ENCODE data around the gene TRIO.

Gene TRIO

GRCh38 chr5:14286574-14287421 lies 143.7 kb downstream of the TRIO start:
- H3K27ac ChIP-seq (ENCODE audit: low read depth, low read length): no peak overlapping the region
- H3K4me3 ChIP-seq (ENCODE audit: low read length): no peak overlapping the region
- H3K4me1 ChIP-seq (ENCODE audit: control insufficient read depth, insufficient read depth, low read length): peaks cover 4% of the 10 kb centered on the region
- no peak overlapping the region for H3K9ac ChIP-seq (ENCODE audit: low read length)
- H3K36me3 ChIP-seq (ENCODE audit: control insufficient read depth, insufficient read depth, low read length): peaks cover 8% of the 10 kb centered on the region
- no peaks in the 10 kb centered on the region for H3K27me3 ChIP-seq (ENCODE audit: control insufficient read depth, insufficient read depth, low read length)

- no peak overlapping the region for H3K4me3 ChIP-seq (ENCODE audit: low read length)
- no peak overlapping the region for H3K9ac ChIP-seq (ENCODE audit: low read length)
- no peaks in the 10 kb centered on the region for H3K27me3 ChIP-seq (ENCODE audit: control insufficient read depth, insufficient read depth, low read length)
- peaks cover 16% of the 10 kb centered on the region for H3K36me3 ChIP-seq (ENCODE audit: control insufficient read depth, insufficient read depth, low read length)
- H3K4me1 ChIP-seq (ENCODE audit: control insufficient read depth, insufficient read depth, low read length): no peaks in the 10 kb centered on the region
- no peak overlapping the region for H3K27ac ChIP-seq (ENCODE audit: low read depth, low read length)
Measured at GRCh38 chr5:14292766-14293658, 149.9 kb downstream of the TRIO start.

GRCh38 chr5:14295610-14296009 lies 152.5 kb downstream of the TRIO start:
- Histone ChIP-seq H3K4me3 (ENCODE audit: low read length) (no peak overlapping the region), H3K27ac (ENCODE audit: low read depth, low read length) (no peak overlapping the region), H3K27me3 (ENCODE audit: control insufficient read depth, insufficient read depth, low read length) (no peaks in the 10 kb centered on the region), H3K4me1 (ENCODE audit: control insufficient read depth, insufficient read depth, low read length) (no peaks in the 10 kb centered on the region), H3K9ac (ENCODE audit: low read length) (no peak overlapping the region), H3K36me3 (ENCODE audit: control insufficient read depth, insufficient read depth, low read length) (peaks cover 16% of the 10 kb centered on the region)

DNA sequence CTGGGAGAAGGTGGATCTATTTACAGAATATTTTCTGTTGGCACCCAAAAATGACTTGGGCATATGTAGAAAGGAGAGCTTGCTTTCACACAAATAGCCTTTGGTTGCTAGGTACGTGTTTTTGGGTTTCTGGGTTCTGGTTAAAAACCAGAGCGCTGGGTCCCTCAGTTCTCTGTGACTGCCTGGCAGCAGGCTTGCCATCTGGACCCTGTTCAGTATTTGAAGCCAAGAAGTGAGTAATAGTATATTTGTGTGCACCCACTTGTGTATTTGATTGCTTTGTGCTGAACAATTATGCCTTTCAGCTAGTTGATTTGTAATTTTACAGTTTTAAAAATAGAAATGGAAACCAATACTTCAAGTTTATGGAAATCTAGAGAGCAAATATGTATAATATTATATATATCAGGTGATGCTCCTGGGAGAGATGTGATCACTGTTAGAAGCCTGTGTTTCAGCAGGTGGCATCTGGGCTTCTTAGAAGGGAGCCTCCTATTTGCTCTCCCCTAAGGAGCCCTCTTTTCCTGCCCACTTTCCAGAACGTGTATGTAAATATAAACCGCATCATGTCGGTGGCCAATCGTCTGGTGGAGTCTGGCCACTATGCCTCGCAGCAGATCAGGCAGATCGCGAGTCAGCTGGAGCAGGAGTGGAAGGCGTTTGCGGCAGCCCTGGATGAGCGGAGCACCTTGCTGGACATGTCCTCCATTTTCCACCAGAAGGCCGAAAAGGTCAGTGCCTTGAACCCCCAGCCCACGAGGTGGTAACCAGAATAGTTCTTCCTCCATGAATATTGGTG lies 153.6 kb downstream of the TRIO start:
- peaks cover 14% of the 10 kb centered on the region for H3K36me3 ChIP-seq (ENCODE audit: control insufficient read depth, insufficient read depth, low read length)
- no peaks in the 10 kb centered on the region for H3K27me3 ChIP-seq (ENCODE audit: control insufficient read depth, insufficient read depth, low read length)
- H3K9ac ChIP-seq (ENCODE audit: low read length): no peak overlapping the region
- no peak overlapping the region for H3K27ac ChIP-seq (ENCODE audit: low read depth, low read length)
- H3K4me3 ChIP-seq (ENCODE audit: low read length): no peak overlapping the region
- no peaks in the 10 kb centered on the region for H3K4me1 ChIP-seq (ENCODE audit: control insufficient read depth, insufficient read depth, low read length)

- Histone ChIP-seq H3K4me1 (ENCODE audit: control insufficient read depth, insufficient read depth, low read length) (no peaks in the 10 kb centered on the region), H3K9ac (ENCODE audit: low read length) (no peak overlapping the region), H3K27ac (ENCODE audit: low read depth, low read length) (no peak overlapping the region)
Measured at GRCh38 chr5:14297697-14298096, 154.6 kb downstream of the TRIO start.

DNA sequence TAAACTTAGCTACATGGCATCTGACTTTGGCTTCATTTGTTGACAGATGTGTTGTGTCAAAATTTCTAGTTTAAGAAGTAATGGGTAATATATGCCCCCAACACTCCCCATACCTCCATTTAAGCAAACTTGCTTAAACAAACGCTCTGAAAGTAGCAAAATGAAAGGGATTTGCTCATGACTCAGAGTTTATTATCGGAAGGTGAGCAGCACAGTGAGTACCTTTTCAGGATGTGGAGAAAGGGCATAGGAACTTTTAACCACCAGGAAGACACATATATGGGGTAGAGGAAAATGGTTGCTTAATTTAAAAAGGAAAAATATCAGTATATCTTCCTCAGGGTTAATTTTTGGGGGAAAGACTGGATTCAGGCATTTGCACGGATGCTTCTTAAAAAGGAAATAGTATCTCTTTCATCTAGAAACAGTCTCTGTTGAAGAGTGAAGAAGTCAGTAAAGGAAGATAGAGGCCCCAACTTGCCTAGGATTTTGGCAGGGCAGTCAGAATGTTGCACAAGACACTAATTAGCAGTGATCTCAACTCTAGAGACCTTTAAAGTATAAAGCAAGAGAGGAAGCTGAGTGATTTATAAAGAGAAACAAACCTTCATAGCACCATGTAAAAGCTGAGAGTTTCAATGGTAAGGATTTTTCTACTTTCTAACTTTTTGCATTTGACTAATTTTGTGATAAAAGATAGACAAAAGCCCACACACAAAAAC lies 155.1 kb downstream of the TRIO start:
- Histone ChIP-seq H3K9ac (ENCODE audit: low read length) (no peak overlapping the region), H3K27me3 (ENCODE audit: control insufficient read depth, insufficient read depth, low read length) (no peaks in the 10 kb centered on the region), H3K27ac (ENCODE audit: low read depth, low read length) (no peak overlapping the region), H3K4me1 (ENCODE audit: control insufficient read depth, insufficient read depth, low read length) (no peaks in the 10 kb centered on the region), H3K4me3 (ENCODE audit: low read length) (no peak overlapping the region), H3K36me3 (ENCODE audit: control insufficient read depth, insufficient read depth, low read length) (peaks cover 10% of the 10 kb centered on the region)

More at GRCh38 chr5:14297697-14298096, 154.6 kb downstream of the TRIO start:
- peaks cover 14% of the 10 kb centered on the region for H3K36me3 ChIP-seq (ENCODE audit: control insufficient read depth, insufficient read depth, low read length)
- no peaks in the 10 kb centered on the region for H3K27me3 ChIP-seq (ENCODE audit: control insufficient read depth, insufficient read depth, low read length)
- H3K4me3 ChIP-seq (ENCODE audit: low read length): no peak overlapping the region

GRCh38 chr5:14299666-14300065 lies 156.5 kb downstream of the TRIO start:
- Histone ChIP-seq H3K27me3 (ENCODE audit: control insufficient read depth, insufficient read depth, low read length) (no peaks in the 10 kb centered on the region), H3K4me3 (ENCODE audit: low read length) (no peak overlapping the region), H3K36me3 (ENCODE audit: control insufficient read depth, insufficient read depth, low read length) (peaks cover 8% of the 10 kb centered on the region), H3K27ac (ENCODE audit: low read depth, low read length) (no peak overlapping the region), H3K9ac (ENCODE audit: low read length) (no peak overlapping the region), H3K4me1 (ENCODE audit: control insufficient read depth, insufficient read depth, low read length) (no peaks in the 10 kb centered on the region)

- no peak overlapping the region for H3K27ac ChIP-seq (ENCODE audit: low read depth, low read length)
- H3K9ac ChIP-seq (ENCODE audit: low read length): no peak overlapping the region
- no peak overlapping the region for H3K4me3 ChIP-seq (ENCODE audit: low read length)
- peaks cover 11% of the 10 kb centered on the region for H3K36me3 ChIP-seq (ENCODE audit: control insufficient read depth, insufficient read depth, low read length)
- no peaks in the 10 kb centered on the region for H3K27me3 ChIP-seq (ENCODE audit: control insufficient read depth, insufficient read depth, low read length)
- no peaks in the 10 kb centered on the region for H3K4me1 ChIP-seq (ENCODE audit: control insufficient read depth, insufficient read depth, low read length)
Measured at GRCh38 chr5:14301186-14301585, 158.0 kb downstream of the TRIO start.

GRCh38 chr5:14302330-14302729 lies 159.2 kb downstream of the TRIO start:
- no peak overlapping the region for H3K27ac ChIP-seq (ENCODE audit: low read depth, low read length)
- no peak overlapping the region for H3K4me3 ChIP-seq (ENCODE audit: low read length)
- no peaks in the 10 kb centered on the region for H3K27me3 ChIP-seq (ENCODE audit: control insufficient read depth, insufficient read depth, low read length)
- H3K4me1 ChIP-seq (ENCODE audit: control insufficient read depth, insufficient read depth, low read length): no peaks in the 10 kb centered on the region
- no peak overlapping the region for H3K9ac ChIP-seq (ENCODE audit: low read length)
- H3K36me3 ChIP-seq (ENCODE audit: control insufficient read depth, insufficient read depth, low read length): peaks cover 9% of the 10 kb centered on the region

- Histone ChIP-seq H3K9ac (ENCODE audit: low read length) (no peak overlapping the region), H3K36me3 (ENCODE audit: control insufficient read depth, insufficient read depth, low read length) (peaks cover 12% of the 10 kb centered on the region), H3K4me1 (ENCODE audit: control insufficient read depth, insufficient read depth, low read length) (no peaks in the 10 kb centered on the region), H3K27me3 (ENCODE audit: control insufficient read depth, insufficient read depth, low read length) (no peaks in the 10 kb centered on the region), H3K4me3 (ENCODE audit: low read length) (no peak overlapping the region), H3K27ac (ENCODE audit: low read depth, low read length) (no peak overlapping the region)
Measured at GRCh38 chr5:14305045-14305444, 161.9 kb downstream of the TRIO start.

GRCh38 chr5:14306329-14306815 lies 163.2 kb downstream of the TRIO start:
- peaks cover 8% of the 10 kb centered on the region for H3K36me3 ChIP-seq (ENCODE audit: control insufficient read depth, insufficient read depth, low read length)
- H3K9ac ChIP-seq (ENCODE audit: low read length): no peak overlapping the region
- no peaks in the 10 kb centered on the region for H3K27me3 ChIP-seq (ENCODE audit: control insufficient read depth, insufficient read depth, low read length)
- H3K27ac ChIP-seq (ENCODE audit: low read depth, low read length): no peak overlapping the region
- H3K4me1 ChIP-seq (ENCODE audit: control insufficient read depth, insufficient read depth, low read length): no peaks in the 10 kb centered on the region
- no peak overlapping the region for H3K4me3 ChIP-seq (ENCODE audit: low read length)

Measured in rectal smooth muscle tissue (tissue), 1 donor.